Measurements from ENCODE around the gene AGMO. TPM values are rescaled to one million over a fixed set of nuclear protein-coding genes. Genes with fewer than 3 reads are reported as not detected.

Gene AGMO
- total RNA-seq, 2 experiments from 2014 or later: not detected

GRCh38 chr7:15292138-15292537, 269.7 kb downstream of the AGMO start:
- intact Hi-C loops (cut with micrococcal nuclease): no loop called here
- Mint-ChIP-seq H3K27ac (no peak overlapping the region), H3K4me1 (ENCODE audit: low read depth) (no peaks in the 10 kb centered on the region), H3K27me3 (no peaks in the 10 kb centered on the region), H3K36me3 (ENCODE audit: low read depth) (no peaks in the 10 kb centered on the region), H3K9me3 (peaks cover 7% of the 10 kb centered on the region), H3K4me3 (no peak overlapping the region)
- POLR2A ChIA-PET: no interaction called here
- no peak for TF ChIP-seq CTCF (IDR thresholded peaks at IDR 0.05)
- no peak for ATAC-seq
- DNase-seq: no peak
- CTCF ChIA-PET: no interaction called here

- Mint-ChIP-seq H3K9me3 (peaks cover 9% of the 10 kb centered on the region), H3K36me3 (ENCODE audit: low read depth) (no peaks in the 10 kb centered on the region), H3K27ac (no peak overlapping the region), H3K4me3 (no peak overlapping the region), H3K4me1 (ENCODE audit: low read depth) (no peaks in the 10 kb centered on the region), H3K27me3 (no peaks in the 10 kb centered on the region)
- no peak for ATAC-seq
- intact Hi-C loops (cut with micrococcal nuclease): no loop called here
- no peak for DNase-seq
- ChIA-PET CTCF (no interaction called here), POLR2A (no interaction called here)
- no peak for TF ChIP-seq CTCF (IDR thresholded peaks at IDR 0.05)
Observed at GRCh38 chr7:15291699-15292098, 270.1 kb downstream of the AGMO start.

GRCh38 chr7:15288741-15289140, 273.1 kb downstream of the AGMO start:
- Mint-ChIP-seq H3K4me1 (ENCODE audit: low read depth) (no peaks in the 10 kb centered on the region), H3K9me3 (peaks cover 13% of the 10 kb centered on the region), H3K36me3 (ENCODE audit: low read depth) (no peaks in the 10 kb centered on the region), H3K4me3 (no peak overlapping the region), H3K27me3 (no peaks in the 10 kb centered on the region), H3K27ac (no peak overlapping the region)
- DNase-seq: no peak
- no peak for TF ChIP-seq CTCF (IDR thresholded peaks at IDR 0.05)
- CTCF ChIA-PET: no interaction called here
- intact Hi-C loops (cut with micrococcal nuclease): no loop called here
- POLR2A ChIA-PET: no interaction called here
- ATAC-seq: no peak

- Mint-ChIP-seq H3K36me3 (ENCODE audit: low read depth) (no peaks in the 10 kb centered on the region), H3K27me3 (no peaks in the 10 kb centered on the region), H3K4me1 (ENCODE audit: low read depth) (no peaks in the 10 kb centered on the region), H3K9me3 (peaks cover 18% of the 10 kb centered on the region), H3K4me3 (no peak overlapping the region), H3K27ac (no peak overlapping the region)
- ChIA-PET CTCF (no interaction called here), POLR2A (interaction anchor here (0.5 kb wide), 1 partner anchor 23 kb away, joined by 3 read pairs; no protein-coding TSS in a partner anchor)
- ATAC-seq: no peak
- no peak for TF ChIP-seq CTCF (IDR thresholded peaks at IDR 0.05)
- intact Hi-C loops (cut with micrococcal nuclease): no loop called here
- DNase-seq: no peak
Observed at GRCh38 chr7:15284396-15284795, 277.4 kb downstream of the AGMO start.

- no peak for TF ChIP-seq CTCF (IDR thresholded peaks at IDR 0.05)
- no peak overlapping the region for H3K27ac Mint-ChIP-seq
- peaks cover 27% of the 10 kb centered on the region for H3K9me3 Mint-ChIP-seq
Observed at GRCh38 chr7:15280078-15280733, 281.6 kb downstream of the AGMO start.

More at GRCh38 chr7:15280078-15280733, 281.6 kb downstream of the AGMO start:
- ChIA-PET POLR2A (no interaction called here), CTCF (no interaction called here)
- DNase-seq (no peak), ATAC-seq (no peak)
- intact Hi-C loops (cut with micrococcal nuclease): no loop called here
- Mint-ChIP-seq H3K36me3 (ENCODE audit: low read depth) (no peaks in the 10 kb centered on the region), H3K27me3 (no peaks in the 10 kb centered on the region), H3K4me1 (ENCODE audit: low read depth) (no peaks in the 10 kb centered on the region), H3K4me3 (no peak overlapping the region)
